Osteoblast (primary cell): ENCODE data around the gene VPS13A. TPM values are rescaled to one million over a fixed set of nuclear protein-coding genes. Genes with fewer than 3 reads are reported as not detected.
A peak's percentile ranks its signal among the peaks of the same experiment; 100 is the strongest.

Experiments
- DNase-seq: peaks from one replicate; pipeline ENCODE4 v3.0.0; 2011; ENCODE audit warnings: low spot score, mixed read lengths; ENCODE audit not compliant: insufficient read length; ENCODE audit errors: missing footprints
- H2AFZ ChIP-seq: 2 replicates; pipeline ENCODE4 v1.6.0; 2011; ENCODE audit warnings: mild to moderate bottlenecking, low read length
- H3K27ac ChIP-seq: 2 replicates; pipeline ENCODE4 v1.5.1; 2011; ENCODE audit warnings: mild to moderate bottlenecking, low read depth, low read length, moderate library complexity
- H3K27me3 ChIP-seq: 2 replicates; pipeline ENCODE4 v1.6.0; 2012; ENCODE audit warnings: mild to moderate bottlenecking, control low read depth, inconsistent platforms, low read length, moderate library complexity; ENCODE audit not compliant: insufficient read depth
- H3K36me3 ChIP-seq: 2 replicates; pipeline ENCODE4 v1.5.1; 2011; ENCODE audit warnings: mild to moderate bottlenecking, low read length, control low read depth, moderate library complexity; ENCODE audit not compliant: insufficient read depth
- H3K4me1 ChIP-seq: 2 replicates; pipeline ENCODE4 v1.5.1; 2011; ENCODE audit warnings: mild to moderate bottlenecking, low read length, control low read depth, moderate library complexity; ENCODE audit not compliant: insufficient read depth
- H3K4me2 ChIP-seq: 2 replicates; pipeline ENCODE4 v1.6.0; 2011; ENCODE audit warnings: mild to moderate bottlenecking, low read length; ENCODE audit not compliant: insufficient read depth
- H3K4me3 ChIP-seq: fragments of 200-600 bp; sonication (generic); 3 replicates; pipeline ENCODE4 v1.5.1; 2012; ENCODE audit warnings: mild to moderate bottlenecking, low read length, inconsistent platforms; ENCODE audit not compliant: insufficient read depth
- H3K79me2 ChIP-seq: 2 replicates; pipeline ENCODE4 v1.6.0; 2012; ENCODE audit warnings: mild to moderate bottlenecking, low read length, control low read depth, inconsistent platforms; ENCODE audit not compliant: insufficient read depth
- H3K9me3 ChIP-seq: 2 replicates; pipeline ENCODE4 v1.5.1; 2011; ENCODE audit warnings: low read depth, low read length, control low read depth
- H4K20me1 ChIP-seq: 2 replicates; pipeline ENCODE4 v1.6.0; 2012; ENCODE audit warnings: mild to moderate bottlenecking, low read length, control low read depth; ENCODE audit not compliant: insufficient read depth
- total RNA-seq: library from RNA; depleted of rRNA; stranded (reverse); fragments of >200 nt; gene quantifications from 2 replicates; pipeline ENCODE4 v1.2.3, GENCODE V29; 2012
- TF ChIP-seq, protein P1 (sequence below): IDR thresholded peaks from 2 replicates; pipeline ENCODE4 v1.5.1; 2011; ENCODE audit warnings: mild to moderate bottlenecking, low read depth, low read length, moderate library complexity; ENCODE audit errors: extremely low read depth

Gene VPS13A
- total RNA-seq, 1 donor, result 60.4 TPM

GRCh38 chr9:77375956-77376532 lies 198.7 kb downstream of the VPS13A start:
- Histone ChIP-seq H3K27ac (no peak overlapping the region), H2AFZ (no peak overlapping the region), H4K20me1 (no peaks in the 10 kb centered on the region), H3K4me2 (no peak overlapping the region), H3K4me1 (no peaks in the 10 kb centered on the region), H3K79me2 (no peaks in the 10 kb centered on the region), H3K27me3 (no peaks in the 10 kb centered on the region), H3K36me3 (peaks cover 4% of the 10 kb centered on the region), H3K4me3 (no peak overlapping the region), H3K9me3 (no peaks in the 10 kb centered on the region)
- TF ChIP-seq, protein P1, sequence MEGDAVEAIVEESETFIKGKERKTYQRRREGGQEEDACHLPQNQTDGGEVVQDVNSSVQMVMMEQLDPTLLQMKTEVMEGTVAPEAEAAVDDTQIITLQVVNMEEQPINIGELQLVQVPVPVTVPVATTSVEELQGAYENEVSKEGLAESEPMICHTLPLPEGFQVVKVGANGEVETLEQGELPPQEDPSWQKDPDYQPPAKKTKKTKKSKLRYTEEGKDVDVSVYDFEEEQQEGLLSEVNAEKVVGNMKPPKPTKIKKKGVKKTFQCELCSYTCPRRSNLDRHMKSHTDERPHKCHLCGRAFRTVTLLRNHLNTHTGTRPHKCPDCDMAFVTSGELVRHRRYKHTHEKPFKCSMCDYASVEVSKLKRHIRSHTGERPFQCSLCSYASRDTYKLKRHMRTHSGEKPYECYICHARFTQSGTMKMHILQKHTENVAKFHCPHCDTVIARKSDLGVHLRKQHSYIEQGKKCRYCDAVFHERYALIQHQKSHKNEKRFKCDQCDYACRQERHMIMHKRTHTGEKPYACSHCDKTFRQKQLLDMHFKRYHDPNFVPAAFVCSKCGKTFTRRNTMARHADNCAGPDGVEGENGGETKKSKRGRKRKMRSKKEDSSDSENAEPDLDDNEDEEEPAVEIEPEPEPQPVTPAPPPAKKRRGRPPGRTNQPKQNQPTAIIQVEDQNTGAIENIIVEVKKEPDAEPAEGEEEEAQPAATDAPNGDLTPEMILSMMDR, result no peak
- no peak for DNase-seq

DNA sequence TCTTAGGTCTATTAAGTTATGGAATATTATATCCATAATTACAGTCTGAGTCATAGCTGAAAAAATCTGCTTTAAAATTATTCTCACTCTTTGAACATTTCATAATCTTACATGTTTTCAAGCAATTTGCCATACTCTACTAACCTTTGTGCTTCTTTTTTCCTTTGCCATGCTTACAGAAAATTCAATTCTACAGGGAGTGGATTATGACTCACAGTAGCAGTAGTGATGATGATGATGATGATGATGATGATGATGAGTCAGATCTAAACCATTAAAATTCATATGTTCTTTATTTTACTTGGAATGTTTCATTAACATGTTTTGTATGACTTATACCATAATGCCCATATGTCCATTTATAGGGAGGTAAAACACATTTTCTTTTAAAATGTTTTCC lies 207.1 kb downstream of the VPS13A start:
- peak overlapping the region; percentile 52 for H3K27ac ChIP-seq
- no peaks in the 10 kb centered on the region for H3K36me3 ChIP-seq
- H2AFZ ChIP-seq, result no peak overlapping the region
- H3K79me2 ChIP-seq, result no peaks in the 10 kb centered on the region
- H3K9me3 ChIP-seq, result no peaks in the 10 kb centered on the region
- H4K20me1 ChIP-seq, result no peaks in the 10 kb centered on the region
- H3K4me1 ChIP-seq, result peaks cover 4% of the 10 kb centered on the region
- H3K4me2 ChIP-seq, result no peak overlapping the region
- H3K4me3 ChIP-seq, result no peak overlapping the region
- TF ChIP-seq, protein P1, result no peak
- no peaks in the 10 kb centered on the region for H3K27me3 ChIP-seq
- DNase-seq, result no peak

GRCh38 chr9:77386187-77386586 lies 208.9 kb downstream of the VPS13A start:
- Histone ChIP-seq H3K9me3 (no peaks in the 10 kb centered on the region), H3K4me2 (no peak overlapping the region), H3K4me1 (peaks cover 4% of the 10 kb centered on the region), H3K36me3 (peaks cover 6% of the 10 kb centered on the region), H3K27me3 (no peaks in the 10 kb centered on the region), H3K4me3 (no peak overlapping the region), H2AFZ (no peak overlapping the region), H4K20me1 (no peaks in the 10 kb centered on the region), H3K79me2 (no peaks in the 10 kb centered on the region), H3K27ac (no peak overlapping the region)
- TF ChIP-seq, protein P1, result no peak
- DNase-seq, result no peak

DNA sequence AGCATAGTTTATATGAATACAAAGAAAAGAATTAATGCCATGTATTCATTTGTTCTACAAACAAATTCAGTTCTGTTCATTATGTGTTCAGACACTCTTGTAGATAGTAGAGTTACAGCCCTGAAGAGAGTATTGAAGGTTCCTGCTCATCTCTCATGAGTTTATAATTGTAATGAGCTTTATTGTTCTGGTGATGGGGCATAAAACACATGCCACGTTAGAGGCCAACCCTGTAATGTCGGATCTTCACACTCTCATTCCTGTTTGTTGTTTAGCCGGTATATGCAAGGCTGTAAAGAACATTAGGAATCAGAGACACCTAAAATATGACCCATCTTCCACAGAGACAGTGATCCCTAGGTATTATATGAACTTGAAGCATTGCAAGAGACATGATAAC lies 214.5 kb downstream of the VPS13A start:
- peaks cover 6% of the 10 kb centered on the region for H3K36me3 ChIP-seq
- H3K27me3 ChIP-seq, result no peaks in the 10 kb centered on the region
- no peak overlapping the region for H3K27ac ChIP-seq
- no peak overlapping the region for H3K4me3 ChIP-seq
- DNase-seq, result no peak
- H3K9me3 ChIP-seq, result no peaks in the 10 kb centered on the region
- H3K79me2 ChIP-seq, result no peaks in the 10 kb centered on the region
- no peaks in the 10 kb centered on the region for H4K20me1 ChIP-seq
- TF ChIP-seq, protein P1, result no peak
- no peak overlapping the region for H3K4me2 ChIP-seq
- H2AFZ ChIP-seq, result no peak overlapping the region
- no peaks in the 10 kb centered on the region for H3K4me1 ChIP-seq
